BJ (cell line): ENCODE results near the gene ID1. TPM values are rescaled to one million over a fixed set of nuclear protein-coding genes. Genes with fewer than 3 reads are reported as not detected.

Source experiments
- CTCF ChIA-PET: fragments of 350-600 bp; formaldehyde crosslinking; extraction: SDS; loops from one replicate; lab custom pipeline; 2021; ENCODE audit warnings: antibody characterized with exemption, inconsistent platforms; lab: Yijun Ruan, JAX
- POLR2A ChIA-PET: fragments of 300-600 bp; sonication (Branson Sonifier 250); formaldehyde crosslinking; extraction: SDS; loops from one replicate; lab custom pipeline; 2021; ENCODE audit warnings: antibody characterized with exemption; lab: Charles Lee
- DNase-seq: peaks from one replicate; pipeline ENCODE4 v3.0.0-alpha.2; 2011; ENCODE audit warnings: low read depth
- H3K27me3 ChIP-seq: 2 replicates; pipeline ENCODE4 v1.6.0; 2011; ENCODE audit warnings: low read length; ENCODE audit not compliant: control insufficient read depth, insufficient read depth
- H3K36me3 ChIP-seq: 2 replicates; pipeline ENCODE4 v1.5.1; 2011; ENCODE audit warnings: low read length; ENCODE audit not compliant: control insufficient read depth, insufficient read depth
- H3K4me3 ChIP-seq: 2 replicates; pipeline ENCODE4 v1.5.1; 2011; ENCODE audit warnings: low read depth, mild to moderate bottlenecking, control low read depth, low read length
- CTCF ChIP-seq: IDR thresholded peaks from 2 replicates; pipeline ENCODE4 v1.5.1; 2011; ENCODE audit warnings: low read depth, mild to moderate bottlenecking, control low read depth, inconsistent platforms, low read length, moderate library complexity; ENCODE audit not compliant: insufficient read depth
- polyA plus RNA-seq: library from polyadenylated mRNA; depleted of rRNA; stranded (reverse); fragments of >200 nt; gene quantifications from 2 replicates; pipeline ENCODE4 v1.2.3, GENCODE V29; 2011

Gene ID1
- polyA plus RNA-seq, 1 experiment = 135 TPM

- CTCF ChIA-PET = interaction anchor here (0.5 to 4.2 kb wide), 6 partner anchors 11 to 35 kb away, joined by 3 to 27 read pairs (median 3); no protein-coding TSS in a partner anchor
- POLR2A ChIA-PET = no interaction called here
- peak; percentile 22 for TF ChIP-seq CTCF
- no peak overlapping the region for H3K4me3 ChIP-seq
- H3K27me3 ChIP-seq = no peaks in the 10 kb centered on the region
- H3K36me3 ChIP-seq = no peaks in the 10 kb centered on the region
- DNase-seq = no peak
Observed at GRCh38 chr20:31593221-31594001, 11.7 kb upstream of the ID1 start.

GRCh38 chr20:31594002-31594557 lies 11.0 kb upstream of the ID1 start:
- CTCF ChIA-PET = interaction anchor here (0.7 to 4.2 kb wide), 4 partner anchors 10 to 31 kb away, joined by 3 to 27 read pairs (median 5); no protein-coding TSS in a partner anchor
- H3K4me3 ChIP-seq = no peak overlapping the region

GRCh38 chr20:31594558-31595379 lies 10.3 kb upstream of the ID1 start:
- TF ChIP-seq CTCF = no peak
- H3K27me3 ChIP-seq = no peaks in the 10 kb centered on the region
- no peak overlapping the region for H3K4me3 ChIP-seq
- CTCF ChIA-PET = interaction anchor here (1.3 to 4.3 kb wide), 4 partner anchors 7 to 26 kb away, joined by 3 to 23 read pairs (median 7); partner anchors contain the start of gene ID1
- DNase-seq = no peak
- POLR2A ChIA-PET = interaction anchor here (1.6 kb wide), 1 partner anchor 11 kb away, joined by 14 read pairs; the partner anchor contains the start of gene ID1
- no peaks in the 10 kb centered on the region for H3K36me3 ChIP-seq

More at GRCh38 chr20:31594002-31594557, 11.0 kb upstream of the ID1 start:
- no peaks in the 10 kb centered on the region for H3K36me3 ChIP-seq
- no peaks in the 10 kb centered on the region for H3K27me3 ChIP-seq
- TF ChIP-seq CTCF = no peak
- DNase-seq = no peak
- POLR2A ChIA-PET = no interaction called here

GRCh38 chr20:31595380-31595653 lies 9.8 kb upstream of the ID1 start:
- Histone ChIP-seq H3K27me3 (no peaks in the 10 kb centered on the region), H3K4me3 (no peak overlapping the region), H3K36me3 (no peaks in the 10 kb centered on the region)
- CTCF ChIA-PET = interaction anchor here (1.3 to 4.3 kb wide), 4 partner anchors 8 to 27 kb away, joined by 3 to 23 read pairs (median 7); partner anchors contain the start of gene ID1
- TF ChIP-seq CTCF = no peak
- no peak for DNase-seq
- POLR2A ChIA-PET = interaction anchor here (0.7 to 1.6 kb wide), 3 partner anchors 10 to 471 kb away, joined by 5 to 14 read pairs (median 7); partner anchors contain the start of gene ID1
